Ovary (tissue), 9 donors: ENCODE measurements around the gene UBB. TPM values are rescaled to one million over a fixed set of nuclear protein-coding genes. Genes with fewer than 3 reads are reported as not detected.

ENCODE experiments used
- DNase-seq, 5 donors: peaks; one replicate each; pipeline ENCODE4 v3.0.0-alpha.2; 2019 to 2020
- H3K27ac ChIP-seq, 2 donors: fragments of 200-600 bp; one replicate each; pipeline versions ENCODE4 v1.5.1 to v1.8.0; 2019 to 2022
- H3K27me3 ChIP-seq: fragments of 200-600 bp; one replicate; pipeline ENCODE4 v1.8.0; 2022
- H3K36me3 ChIP-seq: fragments of 200-600 bp; sonication (generic); one replicate; pipeline ENCODE4 v1.5.1; 2019
- H3K4me1 ChIP-seq: one replicate; pipeline ENCODE4 v1.8.1; 2013; ENCODE audit warnings: mild to moderate bottlenecking, moderate library complexity; ENCODE audit not compliant: insufficient read depth
- H3K4me3 ChIP-seq: fragments of 200-600 bp; sonication (generic); one replicate; pipeline ENCODE4 v1.5.1; 2017
- H3K9me3 ChIP-seq, 2 donors: fragments of 200-600 bp in 1 of 2; sonication (generic) in 1 of 2; one replicate each; pipeline versions ENCODE4 v1.5.1 to v1.8.1; 2013 to 2019; ENCODE audit warnings: mild to moderate bottlenecking in 1 of 2, moderate library complexity in 1 of 2
- CTCF ChIP-seq, 3 donors: fragments of 450-650 bp in 2 of 3; fragments of 200-600 bp in 1 of 3; IDR thresholded peaks; one replicate each; pipeline versions ENCODE4 v1.5.1 to v1.8.0; 2016 to 2022; ENCODE audit warnings: antibody characterized with exemption in 3 of 3, mild to moderate bottlenecking in 1 of 3
- EP300 ChIP-seq: sonication (generic); formaldehyde crosslinking; IDR thresholded peaks from one replicate; pipeline ENCODE4 v1.6.1; 2017; ENCODE audit warnings: antibody characterized with exemption
- POLR2A ChIP-seq: fragments of 450-650 bp; IDR thresholded peaks from one replicate; pipeline ENCODE4 v1.6.1; 2017; ENCODE audit warnings: antibody characterized with exemption, mild to moderate bottlenecking, moderate library complexity
- WGBS, 3 donors: extraction: QIAGEN DNeasy Blood & Tissue Kit in 1 of 3; methylation state at CpG; one replicate each; pipeline versions ENCODE4 v1.1.5 to v1.1.7; 2013 to 2017; 5-methylcytosine and 5-hydroxymethylcytosine counted together
- intact Hi-C, 4 donors: fragments of 100-400 bp; cut with DNase I; formaldehyde crosslinking; loops; one replicate each; pipeline versions ENCODE4 v1.11.0 to v1.15.1; 2022 to 2023
- polyA plus RNA-seq, 2 donors: library from polyadenylated mRNA; stranded (reverse); fragments of 200-250 nt in 1 of 2; fragments of 350-450 nt in 1 of 2; fragmentation: Illumina TruSeq in 1 of 2; extraction: RNeasy Lipid Tissue Mini Kit (QIAGEN cat#74804) in 1 of 2; gene quantifications; one replicate each; pipeline ENCODE4 v1.2.3, GENCODE V29; 2013 to 2014
- total RNA-seq, 7 donors: library from RNA; depleted of rRNA in 2 of 7; stranded (reverse); fragments of >200 nt in 2 of 7; fragmentation: NEBNext Ultra II Directional in 3 of 7; extraction: Animal tissue kit (Norgen Biotek cat#: 25700) in 3 of 7; gene quantifications; one replicate each; pipeline versions ENCODE4 v1.1.0 to v1.2.4, GENCODE V29; 2016 to 2023
- donor health status: DM: no; HTN: no; CAD: no; lungs with moderate emphysema.
- donor health status: DM: no; HTN: no; CAD: no.
- donor health status: Bipolar disorder and iron deficiency.
- donor health status: DM: yes; HTN: yes; CAD: no.
- donor health status: DM: no; HTN: no; CAD: no.
- donor health status: DM: yes; HTN: yes; CAD: no.

The UBB gene
- total and polyA plus RNA-seq, 9 donors: 445 to 1,551 (median 806) TPM

GRCh38 chr17:16342979-16343378, 37.9 kb upstream of the UBB start:
- no peaks in the 10 kb centered on the region for H3K27me3 ChIP-seq
- H3K4me3 ChIP-seq: no peak overlapping the region
- DNase-seq: no peak
- intact Hi-C loops: no loop called here
- no peaks in the 10 kb centered on the region for H3K36me3 ChIP-seq
- no peaks in the 10 kb centered on the region for H3K9me3 ChIP-seq
- TF ChIP-seq POLR2A (no peak), CTCF (IDR thresholded peaks at IDR 0.05) (no peak)
- H3K27ac ChIP-seq: no peak overlapping the region
- H3K4me1 ChIP-seq: no peaks in the 10 kb centered on the region
- WGBS, 3 donors: 82 to 93% (median 85%) methylated on average over 4 of the region's 4 CpGs

DNA sequence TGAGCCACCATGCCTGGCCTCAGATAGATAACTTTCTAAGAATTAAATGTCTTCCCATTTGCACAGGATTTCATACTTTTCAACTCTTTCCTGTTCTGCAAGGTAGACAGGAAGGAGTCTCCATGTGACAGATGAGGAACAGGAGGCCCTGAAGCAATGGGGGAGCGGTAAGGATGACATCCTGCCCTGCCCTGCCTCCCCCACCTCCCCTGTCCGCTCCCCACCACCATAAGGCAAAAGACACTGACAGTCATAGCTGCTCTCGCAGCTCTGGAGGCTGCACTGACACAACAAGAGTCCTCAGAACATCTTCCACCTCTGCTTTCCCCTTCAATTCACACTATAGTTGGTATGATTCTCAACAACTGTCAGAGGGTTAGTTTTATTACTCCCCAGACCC, 37.3 kb upstream of the UBB start:
- Histone ChIP-seq H3K36me3 (no peaks in the 10 kb centered on the region), H3K27me3 (no peaks in the 10 kb centered on the region), H3K9me3 (no peaks in the 10 kb centered on the region), H3K4me1 (no peaks in the 10 kb centered on the region), H3K4me3 (no peak overlapping the region), H3K27ac (no peak overlapping the region)
- intact Hi-C loops: no loop called here
- whole genome bisulfite sequencing, 3 donors: 91 to 98% (median 93%) methylated on average over 3 of the region's 3 CpGs
- no peak for DNase-seq
- no peak for TF ChIP-seq EP300
- no peak for TF ChIP-seq POLR2A
- no peak for TF ChIP-seq CTCF (IDR thresholded peaks at IDR 0.05)

DNA sequence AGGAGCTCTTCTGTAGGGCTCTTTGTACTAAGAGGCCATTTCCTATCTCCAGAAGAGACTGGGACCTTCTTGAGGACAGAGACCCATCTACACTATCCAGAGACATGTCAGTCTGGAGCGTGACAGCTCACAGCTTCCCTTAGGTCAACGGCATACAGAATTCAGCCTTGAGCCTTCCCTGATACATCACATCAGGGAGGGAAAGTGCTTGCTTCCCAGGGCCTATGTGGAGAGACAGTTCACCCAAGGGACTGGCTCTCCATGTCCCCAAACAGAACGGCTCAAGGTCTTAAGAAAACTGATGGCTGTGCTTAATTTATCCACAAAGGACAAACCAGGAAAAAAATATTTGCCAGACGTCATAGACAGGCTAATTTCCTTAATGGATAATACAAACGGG, 35.3 kb upstream of the UBB start:
- intact Hi-C loops: no loop called here

GRCh38 chr17:16346721-16347271, 34.1 kb upstream of the UBB start:
- WGBS, 3 donors: 86 to 94% (median 88%) methylated on average over 6 of the region's 6 CpGs
- DNase-seq: no peak
- TF ChIP-seq POLR2A (no peak), EP300 (no peak), CTCF (IDR thresholded peaks at IDR 0.05) (no peak)
- H3K9me3 ChIP-seq: no peaks in the 10 kb centered on the region
- H3K27me3 ChIP-seq: no peaks in the 10 kb centered on the region
- no peak overlapping the region for H3K27ac ChIP-seq
- no peak overlapping the region for H3K4me3 ChIP-seq
- H3K4me1 ChIP-seq: no peaks in the 10 kb centered on the region
- no peaks in the 10 kb centered on the region for H3K36me3 ChIP-seq
- intact Hi-C loops: no loop called here

More for the DNA sequence above, 35.3 kb upstream of the UBB start:
- DNase-seq: no peak
- H3K4me1 ChIP-seq: no peaks in the 10 kb centered on the region
- H3K36me3 ChIP-seq: no peaks in the 10 kb centered on the region
- WGBS, 3 donors: 77 to 80% (median 78%) methylated on average over 5 of the region's 5 CpGs
- H3K27me3 ChIP-seq: no peaks in the 10 kb centered on the region
- H3K4me3 ChIP-seq: no peak overlapping the region
- H3K9me3 ChIP-seq: no peaks in the 10 kb centered on the region
- TF ChIP-seq EP300 (no peak), POLR2A (no peak), CTCF (IDR thresholded peaks at IDR 0.05) (no peak)
- H3K27ac ChIP-seq: no peak overlapping the region
